Cardiac fibroblast (primary cell): Measurements from ENCODE around the gene MEG3.
A peak's percentile ranks its signal among the peaks of the same experiment; 100 is the strongest.

Experiments
- DNase-seq, 2 donors: peaks; one replicate each; pipeline versions ENCODE4 v3.0.0 to v3.0.0-alpha.2; 2010; ENCODE audit warnings: low read depth in 2 of 2
- H3K4me3 ChIP-seq, 2 donors: replicated peaks in 1 of 2; 1 replicate in 1 of 2; 2 replicates in 1 of 2; pipeline ENCODE4 v1.5.1; 2011; ENCODE audit warnings: low read depth in 2 of 2, low read length in 2 of 2, mild to moderate bottlenecking in 2 of 2, moderate library complexity in 1 of 2
- TF ChIP-seq, protein P1 (sequence below): IDR thresholded peaks from one replicate; pipeline ENCODE4 v1.5.1; 2011; ENCODE audit warnings: low read depth, mild to moderate bottlenecking, low read length, inconsistent platforms

The MEG3 gene

GRCh38 chr14:100824091-100824551, 1.8 kb upstream of the MEG3 start:
- DNase-seq: peak; percentile 52 to 73
- TF ChIP-seq, protein P1, sequence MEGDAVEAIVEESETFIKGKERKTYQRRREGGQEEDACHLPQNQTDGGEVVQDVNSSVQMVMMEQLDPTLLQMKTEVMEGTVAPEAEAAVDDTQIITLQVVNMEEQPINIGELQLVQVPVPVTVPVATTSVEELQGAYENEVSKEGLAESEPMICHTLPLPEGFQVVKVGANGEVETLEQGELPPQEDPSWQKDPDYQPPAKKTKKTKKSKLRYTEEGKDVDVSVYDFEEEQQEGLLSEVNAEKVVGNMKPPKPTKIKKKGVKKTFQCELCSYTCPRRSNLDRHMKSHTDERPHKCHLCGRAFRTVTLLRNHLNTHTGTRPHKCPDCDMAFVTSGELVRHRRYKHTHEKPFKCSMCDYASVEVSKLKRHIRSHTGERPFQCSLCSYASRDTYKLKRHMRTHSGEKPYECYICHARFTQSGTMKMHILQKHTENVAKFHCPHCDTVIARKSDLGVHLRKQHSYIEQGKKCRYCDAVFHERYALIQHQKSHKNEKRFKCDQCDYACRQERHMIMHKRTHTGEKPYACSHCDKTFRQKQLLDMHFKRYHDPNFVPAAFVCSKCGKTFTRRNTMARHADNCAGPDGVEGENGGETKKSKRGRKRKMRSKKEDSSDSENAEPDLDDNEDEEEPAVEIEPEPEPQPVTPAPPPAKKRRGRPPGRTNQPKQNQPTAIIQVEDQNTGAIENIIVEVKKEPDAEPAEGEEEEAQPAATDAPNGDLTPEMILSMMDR: no peak
- no peak overlapping the region for H3K4me3 ChIP-seq

- peak overlapping the region; percentile 58 to 68 for H3K4me3 ChIP-seq
Observed at GRCh38 chr14:100824901-100825712, 811 bp upstream of the MEG3 start.

GRCh38 chr14:100826391-100827100, 628 bp downstream of the MEG3 start:
- TF ChIP-seq, protein P1: no peak
- peak overlapping the region; percentile 58 to 68 for H3K4me3 ChIP-seq

More at GRCh38 chr14:100824901-100825712, 811 bp upstream of the MEG3 start:
- TF ChIP-seq, protein P1: no peak
- no peak for DNase-seq

GRCh38 chr14:100827101-100828021, 1.4 kb downstream of the MEG3 start:
- DNase-seq: peak; percentile 29 to 49
- H3K4me3 ChIP-seq: peak overlapping the region; percentile 58 to 68
- TF ChIP-seq, protein P1: peak; percentile 46

More at GRCh38 chr14:100826391-100827100, 628 bp downstream of the MEG3 start:
- DNase-seq: peak in 1 of 2 donors; percentile 15

GRCh38 chr14:100828031-100828769, 2.3 kb downstream of the MEG3 start:
- H3K4me3 ChIP-seq: peak overlapping the region; percentile 58 to 68

More at GRCh38 chr14:100828031-100828769, 2.3 kb downstream of the MEG3 start:
- DNase-seq: peak; percentile 80 to 81
- TF ChIP-seq, protein P1: peak; percentile 52
